Measurements from ENCODE around the gene CCDC68.

CCDC68 gene

GRCh38 chr18:54904581-54904980 lies 54.7 kb downstream of the CCDC68 start:
- DNase-seq (ENCODE audit: low read depth, low spot score), result no peak
- H3K27me3 ChIP-seq (ENCODE audit: control insufficient read depth, insufficient read depth, low read length), result no peaks in the 10 kb centered on the region
- H3K4me3 ChIP-seq (ENCODE audit: low read length), result no peak overlapping the region
- H3K36me3 ChIP-seq (ENCODE audit: control insufficient read depth, insufficient read depth, low read length), result no peaks in the 10 kb centered on the region
- no peak overlapping the region for H3K27ac ChIP-seq (ENCODE audit: low read length)
- WGBS (ENCODE audit: insufficient coverage, insufficient read length), result no CpG with 5 or more reads among the region's 2 CpGs
- no peaks in the 10 kb centered on the region for H3K4me1 ChIP-seq (ENCODE audit: control insufficient read depth, insufficient read depth, low read length)
- H3K9me3 ChIP-seq (ENCODE audit: control insufficient read depth, insufficient read depth, low read length), result no peaks in the 10 kb centered on the region

- H3K4me1 ChIP-seq (ENCODE audit: control insufficient read depth, insufficient read depth, low read length), result no peaks in the 10 kb centered on the region
- 100% methylated on average over 1 of the region's 2 CpGs for WGBS (ENCODE audit: insufficient coverage, insufficient read length)
- H3K36me3 ChIP-seq (ENCODE audit: control insufficient read depth, insufficient read depth, low read length), result no peaks in the 10 kb centered on the region
These were observed 59.0 kb downstream of the CCDC68 start for GRCh38 chr18:54900290-54900689.

GRCh38 chr18:54899500-54899899 lies 59.8 kb downstream of the CCDC68 start:
- Histone ChIP-seq H3K27ac (ENCODE audit: low read length) (no peak overlapping the region), H3K9me3 (ENCODE audit: control insufficient read depth, insufficient read depth, low read length) (no peaks in the 10 kb centered on the region), H3K27me3 (ENCODE audit: control insufficient read depth, insufficient read depth, low read length) (no peaks in the 10 kb centered on the region)

More at GRCh38 chr18:54900290-54900689, 59.0 kb downstream of the CCDC68 start:
- Histone ChIP-seq H3K4me3 (ENCODE audit: low read length) (no peak overlapping the region), H3K27me3 (ENCODE audit: control insufficient read depth, insufficient read depth, low read length) (no peaks in the 10 kb centered on the region), H3K27ac (ENCODE audit: low read length) (no peak overlapping the region), H3K9me3 (ENCODE audit: control insufficient read depth, insufficient read depth, low read length) (no peaks in the 10 kb centered on the region)
- DNase-seq (ENCODE audit: low read depth, low spot score), result no peak

GRCh38 chr18:54888933-54889332 lies 70.3 kb downstream of the CCDC68 start:
- no peaks in the 10 kb centered on the region for H3K4me1 ChIP-seq (ENCODE audit: control insufficient read depth, insufficient read depth, low read length)
- H3K27me3 ChIP-seq (ENCODE audit: control insufficient read depth, insufficient read depth, low read length), result no peaks in the 10 kb centered on the region
- H3K27ac ChIP-seq (ENCODE audit: low read length), result no peak overlapping the region
- WGBS (ENCODE audit: insufficient coverage, insufficient read length), result no CpG with 5 or more reads among the region's 2 CpGs
- no peaks in the 10 kb centered on the region for H3K9me3 ChIP-seq (ENCODE audit: control insufficient read depth, insufficient read depth, low read length)
- DNase-seq (ENCODE audit: low read depth, low spot score), result no peak
- H3K36me3 ChIP-seq (ENCODE audit: control insufficient read depth, insufficient read depth, low read length), result no peaks in the 10 kb centered on the region
- no peak overlapping the region for H3K4me3 ChIP-seq (ENCODE audit: low read length)

More at GRCh38 chr18:54899500-54899899, 59.8 kb downstream of the CCDC68 start:
- no peak overlapping the region for H3K4me3 ChIP-seq (ENCODE audit: low read length)
- no peaks in the 10 kb centered on the region for H3K36me3 ChIP-seq (ENCODE audit: control insufficient read depth, insufficient read depth, low read length)
- DNase-seq (ENCODE audit: low read depth, low spot score), result no peak
- no peaks in the 10 kb centered on the region for H3K4me1 ChIP-seq (ENCODE audit: control insufficient read depth, insufficient read depth, low read length)

GRCh38 chr18:54888378-54888777 lies 70.9 kb downstream of the CCDC68 start:
- no peaks in the 10 kb centered on the region for H3K36me3 ChIP-seq (ENCODE audit: control insufficient read depth, insufficient read depth, low read length)
- no CpG with 5 or more reads among the region's 2 CpGs for whole genome bisulfite sequencing (ENCODE audit: insufficient coverage, insufficient read length)
- no peak overlapping the region for H3K4me3 ChIP-seq (ENCODE audit: low read length)
- H3K27ac ChIP-seq (ENCODE audit: low read length), result no peak overlapping the region
- H3K4me1 ChIP-seq (ENCODE audit: control insufficient read depth, insufficient read depth, low read length), result no peaks in the 10 kb centered on the region
- H3K9me3 ChIP-seq (ENCODE audit: control insufficient read depth, insufficient read depth, low read length), result no peaks in the 10 kb centered on the region
- DNase-seq (ENCODE audit: low read depth, low spot score), result no peak
- no peaks in the 10 kb centered on the region for H3K27me3 ChIP-seq (ENCODE audit: control insufficient read depth, insufficient read depth, low read length)

- H3K36me3 ChIP-seq (ENCODE audit: control insufficient read depth, insufficient read depth, low read length), result no peaks in the 10 kb centered on the region
- no peaks in the 10 kb centered on the region for H3K9me3 ChIP-seq (ENCODE audit: control insufficient read depth, insufficient read depth, low read length)
- no peak overlapping the region for H3K27ac ChIP-seq (ENCODE audit: low read length)
- no CpG with 5 or more reads among the region's 6 CpGs for WGBS (ENCODE audit: insufficient coverage, insufficient read length)
- H3K27me3 ChIP-seq (ENCODE audit: control insufficient read depth, insufficient read depth, low read length), result no peaks in the 10 kb centered on the region
- H3K4me3 ChIP-seq (ENCODE audit: low read length), result no peak overlapping the region
- H3K4me1 ChIP-seq (ENCODE audit: control insufficient read depth, insufficient read depth, low read length), result no peaks in the 10 kb centered on the region
- no peak for DNase-seq (ENCODE audit: low read depth, low spot score)
These were observed 75.3 kb downstream of the CCDC68 start for GRCh38 chr18:54883816-54884604.

GRCh38 chr18:54882318-54882717 lies 76.9 kb downstream of the CCDC68 start:
- Histone ChIP-seq H3K4me1 (ENCODE audit: control insufficient read depth, insufficient read depth, low read length) (no peaks in the 10 kb centered on the region), H3K9me3 (ENCODE audit: control insufficient read depth, insufficient read depth, low read length) (no peaks in the 10 kb centered on the region), H3K4me3 (ENCODE audit: low read length) (no peak overlapping the region), H3K36me3 (ENCODE audit: control insufficient read depth, insufficient read depth, low read length) (no peaks in the 10 kb centered on the region), H3K27me3 (ENCODE audit: control insufficient read depth, insufficient read depth, low read length) (no peaks in the 10 kb centered on the region), H3K27ac (ENCODE audit: low read length) (no peak overlapping the region)
- DNase-seq (ENCODE audit: low read depth, low spot score), result no peak
- WGBS (ENCODE audit: insufficient coverage, insufficient read length), result no CpG with 5 or more reads among the region's 4 CpGs

- no peak overlapping the region for H3K4me3 ChIP-seq (ENCODE audit: low read length)
- no peaks in the 10 kb centered on the region for H3K4me1 ChIP-seq (ENCODE audit: control insufficient read depth, insufficient read depth, low read length)
- DNase-seq (ENCODE audit: low read depth, low spot score), result no peak
- H3K36me3 ChIP-seq (ENCODE audit: control insufficient read depth, insufficient read depth, low read length), result no peaks in the 10 kb centered on the region
- H3K27ac ChIP-seq (ENCODE audit: low read length), result no peak overlapping the region
- WGBS (ENCODE audit: insufficient coverage, insufficient read length), result no CpG with 5 or more reads among the region's 6 CpGs
- no peaks in the 10 kb centered on the region for H3K9me3 ChIP-seq (ENCODE audit: control insufficient read depth, insufficient read depth, low read length)
- H3K27me3 ChIP-seq (ENCODE audit: control insufficient read depth, insufficient read depth, low read length), result no peaks in the 10 kb centered on the region
These were observed 78.0 kb downstream of the CCDC68 start for GRCh38 chr18:54881229-54881768.

- no peaks in the 10 kb centered on the region for H3K36me3 ChIP-seq (ENCODE audit: control insufficient read depth, insufficient read depth, low read length)
- H3K9me3 ChIP-seq (ENCODE audit: control insufficient read depth, insufficient read depth, low read length), result no peaks in the 10 kb centered on the region
- H3K27me3 ChIP-seq (ENCODE audit: control insufficient read depth, insufficient read depth, low read length), result no peaks in the 10 kb centered on the region
- no peaks in the 10 kb centered on the region for H3K4me1 ChIP-seq (ENCODE audit: control insufficient read depth, insufficient read depth, low read length)
- no peak overlapping the region for H3K27ac ChIP-seq (ENCODE audit: low read length)
- no peak for DNase-seq (ENCODE audit: low read depth, low spot score)
- WGBS (ENCODE audit: insufficient coverage, insufficient read length), result no CpG with 5 or more reads among the region's 5 CpGs
- no peak overlapping the region for H3K4me3 ChIP-seq (ENCODE audit: low read length)
These were observed 78.7 kb downstream of the CCDC68 start for GRCh38 chr18:54880395-54881105.

GRCh38 chr18:54879691-54880090 lies 79.6 kb downstream of the CCDC68 start:
- DNase-seq (ENCODE audit: low read depth, low spot score), result no peak
- no CpG with 5 or more reads among the region's 4 CpGs for WGBS (ENCODE audit: insufficient coverage, insufficient read length)
- H3K27ac ChIP-seq (ENCODE audit: low read length), result no peak overlapping the region
- no peaks in the 10 kb centered on the region for H3K9me3 ChIP-seq (ENCODE audit: control insufficient read depth, insufficient read depth, low read length)
- H3K27me3 ChIP-seq (ENCODE audit: control insufficient read depth, insufficient read depth, low read length), result no peaks in the 10 kb centered on the region
- H3K36me3 ChIP-seq (ENCODE audit: control insufficient read depth, insufficient read depth, low read length), result no peaks in the 10 kb centered on the region
- no peaks in the 10 kb centered on the region for H3K4me1 ChIP-seq (ENCODE audit: control insufficient read depth, insufficient read depth, low read length)
- H3K4me3 ChIP-seq (ENCODE audit: low read length), result no peak overlapping the region

Data from iPS DF 6.9 (cell line).